H1 (cell line): ENCODE measurements around the gene VPS13D. TPM values are rescaled to one million over a fixed set of nuclear protein-coding genes. Genes with fewer than 3 reads are reported as not detected.

Experiments used
- CTCF ChIA-PET: fragments of 300-600 bp; sonication (Branson Sonifier 250); formaldehyde crosslinking; loops from one replicate; lab custom pipeline; 2021; ENCODE audit not compliant: partially characterized antibody; lab: Charles Lee
- POLR2A ChIA-PET: fragments of 300-600 bp; sonication (Branson Sonifier 250); formaldehyde crosslinking; loops from one replicate; lab custom pipeline; 2021; ENCODE audit warnings: inconsistent platforms; ENCODE audit not compliant: partially characterized antibody; lab: Charles Lee
- DNase-seq, 2 experiments: peaks; one replicate each; pipeline versions ENCODE4 v3.0.0 to v3.0.0-alpha.2; 2010 to 2022; ENCODE audit warnings: low spot score in 2 of 2, low read depth in 1 of 2, mixed read lengths in 1 of 2
- FAIRE-seq: peaks from 2 replicates; lab custom pipeline; 2011; peaks lifted over from hg19 to GRCh38; lab: Jason Lieb, UNC
- H2AFZ ChIP-seq: 2 replicates; pipeline ENCODE4 v1.8.1; 2012; ENCODE audit warnings: low read length, inconsistent platforms
- H2AK5ac ChIP-seq: 2 replicates; pipeline ENCODE4 v1.6.1; 2013; ENCODE audit warnings: low read depth, low read length
- H2BK120ac ChIP-seq: replicated peaks from 2 replicates; pipeline ENCODE3; 2013; ENCODE audit warnings: low read depth, low read length, inconsistent platforms
- H2BK12ac ChIP-seq: 2 replicates; pipeline ENCODE4 v1.6.1; 2013; ENCODE audit warnings: low read depth, low read length
- H2BK15ac ChIP-seq: 2 replicates; pipeline ENCODE4 v1.6.1; 2013; ENCODE audit warnings: low read length
- H2BK20ac ChIP-seq: 2 replicates; pipeline ENCODE4 v1.6.1; 2013; ENCODE audit warnings: low read length
- H2BK5ac ChIP-seq: 2 replicates; pipeline ENCODE4 v1.6.1; 2013; ENCODE audit warnings: low read depth, low read length
- H3K14ac ChIP-seq: 2 replicates; pipeline ENCODE4 v1.6.1; 2013; ENCODE audit warnings: inconsistent platforms; ENCODE audit not compliant: insufficient read length
- H3K18ac ChIP-seq: 2 replicates; pipeline ENCODE4 v1.6.1; 2013; ENCODE audit warnings: low read length; ENCODE audit errors: extremely low read depth
- H3K23ac ChIP-seq: 2 replicates; pipeline ENCODE4 v1.6.1; 2013; ENCODE audit warnings: inconsistent platforms; ENCODE audit not compliant: insufficient read length
- H3K23me2 ChIP-seq: 2 replicates; pipeline ENCODE4 v1.6.1; 2013; ENCODE audit warnings: low read depth, low read length
- H3K27ac ChIP-seq: 2 replicates; pipeline ENCODE4 v1.6.1; 2011; ENCODE audit warnings: low read depth, low read length, inconsistent platforms
- H3K27me3 ChIP-seq, 4 experiments: replicated peaks in 1 of 4; 1 replicate in 1 of 4; 2 replicates in 3 of 4; pipeline versions ENCODE4 v1.6.1 to v1.8.1; 2011 to 2013; ENCODE audit warnings: low read length in 3 of 4, mild to moderate bottlenecking in 3 of 4, inconsistent platforms in 2 of 4, mixed read lengths in 2 of 4, moderate library complexity in 1 of 4; ENCODE audit not compliant: control insufficient read depth in 3 of 4, insufficient read depth in 3 of 4; ENCODE audit errors: extremely low read depth in 1 of 4
- H3K36me3 ChIP-seq, 4 experiments: 2 replicates each; pipeline versions ENCODE4 v1.6.1 to v1.8.1; 2011 to 2013; ENCODE audit warnings: mild to moderate bottlenecking in 4 of 4, low read length in 3 of 4, moderate library complexity in 2 of 4, control low read depth in 1 of 4, inconsistent platforms in 1 of 4; ENCODE audit not compliant: insufficient read depth in 4 of 4, control insufficient read depth in 2 of 4
- H3K4ac ChIP-seq: replicated peaks from 2 replicates; pipeline ENCODE3; 2013; ENCODE audit warnings: low read length, low read depth, mixed read lengths, inconsistent platforms; ENCODE audit not compliant: insufficient read length
- H3K4me1 ChIP-seq, 4 experiments: replicated peaks in 1 of 4; 1 replicate in 1 of 4; 2 replicates in 3 of 4; pipeline versions ENCODE4 v1.6.1 to v1.8.1; 2011 to 2013; ENCODE audit warnings: low read length in 3 of 4, inconsistent platforms in 2 of 4, mixed read lengths in 1 of 4; ENCODE audit not compliant: insufficient read depth in 4 of 4, control insufficient read depth in 3 of 4
- H3K4me2 ChIP-seq, 2 experiments: 2 replicates each; pipeline versions ENCODE4 v1.6.1 to v1.8.1; 2011 to 2013; ENCODE audit warnings: low read depth in 2 of 2, low read length in 2 of 2, control low read depth in 1 of 2, inconsistent platforms in 1 of 2, mild to moderate bottlenecking in 1 of 2; ENCODE audit not compliant: insufficient read depth in 1 of 2
- H3K4me3 ChIP-seq, 4 experiments: fragments of 200-600, 300-600 bp in 1 of 4; sonication (generic), shearing (Covaris generic), sonication (Bioruptor Twin) in 1 of 4; 2 replicates each; pipeline versions ENCODE4 v1.5.1 to v1.8.1; 2011 to 2016; ENCODE audit warnings: low read length in 4 of 4, low read depth in 3 of 4, control low read depth in 2 of 4, inconsistent platforms in 2 of 4, mild to moderate bottlenecking in 2 of 4, mixed read lengths in 1 of 4, moderate library complexity in 1 of 4; ENCODE audit not compliant: insufficient read depth in 2 of 4; ENCODE audit errors: extremely low read depth in 1 of 4
- H3K56ac ChIP-seq: replicated peaks from 2 replicates; pipeline ENCODE3; 2013; ENCODE audit warnings: low read depth, mild to moderate bottlenecking, mixed read lengths, low read length, inconsistent platforms; ENCODE audit not compliant: insufficient read length
- H3K79me1 ChIP-seq: 2 replicates; pipeline ENCODE4 v1.6.1; 2013; ENCODE audit warnings: low read depth, low read length, control low read depth
- H3K79me2 ChIP-seq, 2 experiments: 2 replicates each; pipeline versions ENCODE4 v1.6.1 to v1.8.1; 2012 to 2013; ENCODE audit warnings: low read length in 2 of 2, mild to moderate bottlenecking in 2 of 2, inconsistent platforms in 1 of 2; ENCODE audit not compliant: insufficient read depth in 2 of 2, control insufficient read depth in 1 of 2
- H3K9ac ChIP-seq, 4 experiments: replicated peaks in 1 of 4; 1 replicate in 1 of 4; 2 replicates in 3 of 4; pipeline versions ENCODE4 v1.6.1 to v1.8.1; 2011 to 2013; ENCODE audit warnings: low read depth in 3 of 4, low read length in 3 of 4, control low read depth in 2 of 4, mild to moderate bottlenecking in 2 of 4, moderate library complexity in 2 of 4, inconsistent platforms in 1 of 4; ENCODE audit errors: extremely low read depth in 1 of 4
- H3K9me3 ChIP-seq, 2 experiments: 2 replicates each; pipeline versions ENCODE4 v1.6.1 to v1.8.1; 2012 to 2013; ENCODE audit warnings: mild to moderate bottlenecking in 2 of 2, moderate library complexity in 2 of 2, control low read depth in 1 of 2, inconsistent platforms in 1 of 2, low read depth in 1 of 2, low read length in 1 of 2, mixed read lengths in 1 of 2; ENCODE audit not compliant: insufficient read depth in 2 of 2
- H4K20me1 ChIP-seq, 2 experiments: replicated peaks in 1 of 2; 2 replicates each; pipeline versions ENCODE3 to v1.8.1; 2011 to 2013; ENCODE audit warnings: inconsistent platforms in 2 of 2, low read length in 2 of 2, mild to moderate bottlenecking in 1 of 2; ENCODE audit not compliant: insufficient read depth in 2 of 2, control insufficient read depth in 1 of 2
- H4K5ac ChIP-seq: 2 replicates; pipeline ENCODE4 v1.6.1; 2013; ENCODE audit warnings: low read length, low read depth, mixed read lengths, inconsistent platforms; ENCODE audit not compliant: insufficient read length
- H4K8ac ChIP-seq: 2 replicates; pipeline ENCODE4 v1.8.0; 2013; ENCODE audit warnings: mild to moderate bottlenecking, moderate library complexity, low read length, inconsistent platforms; ENCODE audit not compliant: insufficient read depth; ENCODE audit errors: extremely low read depth
- H4K91ac ChIP-seq: replicated peaks from 2 replicates; pipeline ENCODE3; 2013; ENCODE audit warnings: low read length, mixed read lengths, inconsistent platforms; ENCODE audit not compliant: insufficient read length
- BRCA1 ChIP-seq: IDR thresholded peaks from 2 replicates; pipeline ENCODE4 v1.6.1; 2012; ENCODE audit warnings: low read depth, low read length, improper control_type of control experiment
- CBX5 ChIP-seq: fragments of 300-800, 300-1000 bp; sonication (generic); IDR thresholded peaks from 2 replicates; pipeline ENCODE4 v1.7.1; 2016; ENCODE audit warnings: antibody characterized with exemption, low read length, low read depth
- HDAC2 ChIP-seq, 2 experiments: fragments of 300-600 bp in 1 of 2; sonication (generic) in 1 of 2; IDR thresholded peaks; 2 replicates each; pipeline ENCODE4 v1.6.1; 2011 to 2012; ENCODE audit warnings: low read depth in 2 of 2, low read length in 2 of 2, mild to moderate bottlenecking in 2 of 2, moderate library complexity in 2 of 2, borderline replicate concordance in 1 of 2, inconsistent platforms in 1 of 2
- JUND ChIP-seq: IDR thresholded peaks from 2 replicates; pipeline ENCODE4 v1.6.1; 2011; ENCODE audit warnings: mild to moderate bottlenecking, improper control_type of control experiment, low read length
- RXRA ChIP-seq: IDR thresholded peaks from 2 replicates; pipeline ENCODE4 v1.6.1; 2011; ENCODE audit warnings: low read depth, mild to moderate bottlenecking, low read length, moderate library complexity; ENCODE audit not compliant: insufficient read depth
- SIN3A ChIP-seq, 2 experiments: IDR thresholded peaks in 1 of 2; conservative IDR thresholded peaks in 1 of 2; 2 replicates each; pipeline ENCODE4 v1.6.1; 2011 to 2012; ENCODE audit warnings: low read length in 2 of 2, improper control_type of control experiment in 1 of 2, low read depth in 1 of 2, mild to moderate bottlenecking in 1 of 2
- SIX5 ChIP-seq: IDR thresholded peaks from 2 replicates; pipeline ENCODE4 v1.6.1; 2011; ENCODE audit warnings: mild to moderate bottlenecking, low read depth, low read length
- SP4 ChIP-seq: IDR thresholded peaks from 2 replicates; pipeline ENCODE4 v1.6.1; 2012; ENCODE audit warnings: low read length, inconsistent platforms
- SRF ChIP-seq: IDR thresholded peaks from 2 replicates; pipeline ENCODE4 v1.6.1; 2011; ENCODE audit warnings: mild to moderate bottlenecking, low read depth, low read length, moderate library complexity
- TCF12 ChIP-seq: IDR thresholded peaks from 2 replicates; pipeline ENCODE4 v1.6.1; 2011; ENCODE audit warnings: low read depth, mild to moderate bottlenecking, low read length
- whole genome bisulfite sequencing, 2 experiments: shearing (Covaris generic) in 1 of 2; methylation state at CpG; one replicate each; pipeline versions ENCODE4 v1.1.6 to v1.1.7; 2013 to 2015; ENCODE audit warnings: low lambda C conversion rate in 2 of 2, mixed read lengths in 2 of 2, inconsistent platforms in 1 of 2, low coverage in 1 of 2, missing lambda C conversion rate in 1 of 2; ENCODE audit not compliant: insufficient replicate concordance in 2 of 2, insufficient coverage in 1 of 2, insufficient read length in 1 of 2; ENCODE audit errors: extremely low coverage in 1 of 2, missing lambda C conversion rate in 1 of 2; 5-methylcytosine and 5-hydroxymethylcytosine counted together
- polyA plus RNA-seq, 7 experiments: library from polyadenylated mRNA; depleted of rRNA in 3 of 7; stranded (reverse) in 5 of 7; unstranded in 2 of 7; fragments of >200 nt in 5 of 7; fragments of 200-250 nt in 2 of 7; gene quantifications; 1 replicate in 5 of 7; 2 replicates in 1 of 7; 4 replicates in 1 of 7; pipeline versions ENCODE4 v1.2.1 to v1.2.3, GENCODE V29; 2011 to 2013; ENCODE audit warnings: missing spikeins in 2 of 7, mixed read lengths in 2 of 7
- total RNA-seq: library from RNA; stranded (reverse); fragmentation: NEBNext Ultra II Directional; extraction: Animal tissue kit (Norgen Biotek cat#: 25700); gene quantifications from 2 replicates; pipeline ENCODE4 v1.2.1, GENCODE V29; 2021

The VPS13D gene
- total and polyA plus RNA-seq, 2 of the 8 experiments (the other 6 are each of a cell fraction or from before 2014, with no cell fraction given): 10.9 to 31.2 TPM

GRCh38 chr1:12195416-12195815, 34.4 kb upstream of the VPS13D start:
- FAIRE-seq: no peak
- H4K91ac ChIP-seq: no peak overlapping the region
- H2BK12ac ChIP-seq: no peak overlapping the region
- H3K4me1 ChIP-seq: peaks cover 0 to 5% (median 2%) of the 10 kb centered on the region in 4 experiments; a peak in 2 of 7 replicates
- H3K4me2 ChIP-seq: no peak overlapping the region
- no peak overlapping the region for H2AK5ac ChIP-seq
- H3K23me2 ChIP-seq: 0 out of 2 replicates have a peak, but pooled peaks cover 3% of the 10 kb centered on the region
- H3K18ac ChIP-seq: no peak overlapping the region
- H4K8ac ChIP-seq: no peak overlapping the region
- TF ChIP-seq SIN3A (conservative IDR thresholded peaks at IDR 0.05 in 1 of 2, IDR thresholded peaks at IDR 0.05 in 1 of 2; ENCODE audit: low read depth in 1 of 2, low read length in 2 of 2) (no peak), BRCA1 (no peak), SP4 (no peak), CBX5 (no peak), SRF (no peak), JUND (no peak), TCF12 (no peak), HDAC2 (IDR thresholded peaks at IDR 0.05; ENCODE audit: borderline replicate concordance in 1 of 2, low read depth in 2 of 2, low read length in 2 of 2) (no peak), RXRA (no peak), SIX5 (no peak)
- TF ChIP-seq, all 59 proteins: peak for 0
- WGBS, 2 experiments: 84% methylated on average over 3 of the region's 3 CpGs; no CpG with 5 or more reads in 1 of the 2 experiments
- no peaks in the 10 kb centered on the region for H3K36me3 ChIP-seq
- no peaks in the 10 kb centered on the region for H3K9me3 ChIP-seq
- H3K27ac ChIP-seq: no peak overlapping the region
- ChIA-PET POLR2A (no interaction called here), CTCF (interaction anchor here (1.0 to 17.0 kb wide), 11 partner anchors 9 to 89 kb away, joined by 3 to 503 read pairs (median 6); no protein-coding TSS in a partner anchor)
- no peak overlapping the region for H3K14ac ChIP-seq
- no peak overlapping the region for H2BK20ac ChIP-seq
- H3K79me1 ChIP-seq: no peaks in the 10 kb centered on the region
- H2BK120ac ChIP-seq: no peak overlapping the region
- no peaks in the 10 kb centered on the region; a peak in 1 of 7 replicates for H3K27me3 ChIP-seq
- no peak overlapping the region for H3K56ac ChIP-seq
- H3K4me3 ChIP-seq: no peak overlapping the region
- H3K9ac ChIP-seq: no peak overlapping the region
- H2AFZ ChIP-seq: no peak overlapping the region
- H3K79me2 ChIP-seq: no peaks in the 10 kb centered on the region
- no peak for DNase-seq
- H3K23ac ChIP-seq: no peak overlapping the region
- H2BK15ac ChIP-seq: no peak overlapping the region
- H3K4ac ChIP-seq: no peak overlapping the region
- no peak overlapping the region for H2BK5ac ChIP-seq
- no peak overlapping the region for H4K5ac ChIP-seq
- peaks cover 0 to 1% of the 10 kb centered on the region in 2 experiments for H4K20me1 ChIP-seq
